ENCODE measurements around the gene DCST2. TPM values are rescaled to one million over a fixed set of nuclear protein-coding genes. Genes with fewer than 3 reads are reported as not detected.

The DCST2 gene
- total and polyA plus RNA-seq, 2 of the 8 experiments (the other 6 are each of a cell fraction or from before 2014, with no cell fraction given), result 0.43 to 2.1 TPM

DNA sequence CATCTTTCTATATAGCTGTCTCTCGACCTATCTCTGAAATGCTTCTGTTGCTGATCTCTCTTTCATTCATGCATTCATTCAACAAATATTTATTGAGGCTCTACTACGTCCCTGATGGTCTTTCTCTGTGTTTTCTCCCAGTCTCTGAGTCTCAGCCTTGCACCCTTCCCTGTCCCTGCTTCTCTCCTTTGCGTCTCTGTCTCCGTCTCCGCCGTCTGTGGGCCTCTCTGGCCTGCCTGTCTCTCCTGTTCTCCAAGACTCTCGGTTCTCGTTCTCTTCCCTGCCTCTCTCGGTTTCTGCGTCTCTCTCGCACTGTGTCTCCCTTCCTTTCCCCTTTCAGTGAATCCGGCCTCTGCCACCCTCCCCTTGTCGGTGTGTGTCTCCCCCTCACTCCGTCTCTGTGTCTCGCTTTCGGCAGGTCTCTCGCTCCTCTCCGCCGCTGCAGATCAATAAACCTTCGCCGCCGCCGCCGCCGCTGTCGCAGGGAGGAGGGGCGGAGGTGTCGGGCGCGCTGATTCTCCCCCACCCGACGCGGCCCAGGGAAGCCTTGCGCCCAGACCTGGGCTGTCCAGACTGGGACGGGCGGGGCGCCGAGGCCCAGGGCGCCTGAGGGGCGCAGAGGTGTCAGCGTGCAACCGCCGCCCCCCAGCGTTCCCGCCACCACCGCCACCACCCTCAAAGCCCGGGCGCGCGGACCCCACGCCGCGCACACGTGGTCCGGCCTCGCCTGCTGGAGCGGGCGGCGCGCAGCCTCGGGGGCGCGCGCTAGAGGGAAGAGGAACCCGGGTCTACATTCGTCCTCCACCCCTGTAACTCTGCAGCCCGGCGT lies 48.1 kb upstream of the DCST2 start (continued):
- peak; percentile 77 for TF ChIP-seq RNF2 (IDR thresholded peaks at IDR 0.05; ENCODE audit: borderline replicate concordance, low read depth, low read length, missing control alignments, poor library complexity, severe bottlenecking)
- TF ChIP-seq CBX5 (IDR thresholded peaks at IDR 0.05; ENCODE audit: low read depth, low read length), result no peak
- TF ChIP-seq NANOG (IDR thresholded peaks at IDR 0.05; ENCODE audit: insufficient read depth, low read depth, low read length, poor library complexity, severe bottlenecking), result no peak
- TF ChIP-seq NRF1 (IDR thresholded peaks at IDR 0.05; ENCODE audit: low read depth, low read length), result no peak
- TF ChIP-seq SAP30 (IDR thresholded peaks at IDR 0.05; ENCODE audit: insufficient read depth, insufficient replicate concordance, low read length), result no peak
- no peak for TF ChIP-seq SIN3A (conservative IDR thresholded peaks at IDR 0.05 in 1 of 2, IDR thresholded peaks at IDR 0.05 in 1 of 2; ENCODE audit: low read depth in 1 of 2, low read length in 2 of 2)
- no peak for TF ChIP-seq EP300 (IDR thresholded peaks at IDR 0.05; ENCODE audit: borderline replicate concordance in 1 of 2, low read depth in 2 of 2, low read length in 2 of 2)
- peak; percentile 77 for TF ChIP-seq SUZ12 (IDR thresholded peaks at IDR 0.05; ENCODE audit: low read length)
- TF ChIP-seq, protein P1, sequence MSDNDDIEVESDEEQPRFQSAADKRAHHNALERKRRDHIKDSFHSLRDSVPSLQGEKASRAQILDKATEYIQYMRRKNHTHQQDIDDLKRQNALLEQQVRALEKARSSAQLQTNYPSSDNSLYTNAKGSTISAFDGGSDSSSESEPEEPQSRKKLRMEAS (IDR thresholded peaks at IDR 0.05), result peak; percentile 84
- TF ChIP-seq RBBP5 (IDR thresholded peaks at IDR 0.05; ENCODE audit: borderline replicate concordance, low read depth, low read length), result no peak
- no peak for TF ChIP-seq TCF12 (IDR thresholded peaks at IDR 0.05; ENCODE audit: low read depth, low read length)
- TF ChIP-seq HDAC2 (IDR thresholded peaks at IDR 0.05; ENCODE audit: borderline replicate concordance in 1 of 2, low read depth in 2 of 2, low read length in 2 of 2), result no peak
- TF ChIP-seq SIRT6 (IDR thresholded peaks at IDR 0.05; ENCODE audit: low read length), result no peak
- TF ChIP-seq HDAC6 (IDR thresholded peaks at IDR 0.05; ENCODE audit: low read depth, low read length), result no peak
- TF ChIP-seq RAD21 (IDR thresholded peaks at IDR 0.05 in 1 of 2, conservative IDR thresholded peaks at IDR 0.05 in 1 of 2; ENCODE audit: low read depth in 2 of 2, low read length in 2 of 2), result no peak

All from H1 (cell line).